Tibial artery (tissue), 4 donors: ENCODE measurements around the gene CD52.
"Not testable (repeated sequence)": the region's sequence is repeated elsewhere in the genome, so short reads cannot be mapped to it uniquely, and the experiment has no call there.

Experiments used
- DNase-seq, 2 donors: peaks; one replicate each; pipeline ENCODE4 v3.0.0-alpha.2; 2019
- H3K27ac ChIP-seq, 2 donors: fragments of 200-600 bp; sonication (generic) in 1 of 2; 1 replicate in 1 of 2; 2 replicates in 1 of 2; pipeline ENCODE4 v1.5.1; 2018 to 2019; ENCODE audit warnings: mild to moderate bottlenecking in 1 of 2
- H3K27me3 ChIP-seq, 2 donors: fragments of 200-600 bp; sonication (generic) in 1 of 2; one replicate each; pipeline versions ENCODE4 v1.5.1 to v1.6.0; 2016 to 2019
- H3K36me3 ChIP-seq, 3 donors: fragments of 200-600 bp; sonication (generic) in 2 of 3; one replicate each; pipeline ENCODE4 v1.5.1; 2016 to 2019; ENCODE audit warnings: mild to moderate bottlenecking in 2 of 3
- H3K4me1 ChIP-seq, 4 donors: fragments of 200-600 bp; sonication (generic) in 2 of 4; 1 replicate in 3 of 4; 2 replicates in 1 of 4; pipeline ENCODE4 v1.5.1; 2016 to 2019
- H3K4me3 ChIP-seq, 2 donors: fragments of 200-600 bp; sonication (generic) in 1 of 2; 1 replicate in 1 of 2; 2 replicates in 1 of 2; pipeline ENCODE4 v1.5.1; 2018 to 2019; ENCODE audit warnings: mild to moderate bottlenecking in 2 of 2
- H3K9me3 ChIP-seq, 3 donors: fragments of 200-600 bp; sonication (generic) in 1 of 3; one replicate each; pipeline ENCODE4 v1.5.1; 2016 to 2019
- CTCF ChIP-seq, 2 experiments: fragments of 200-600 bp in 1 of 2; fragments of 450-650 bp in 1 of 2; IDR thresholded peaks; one replicate each; pipeline ENCODE4 v1.5.1; 2017 to 2019; ENCODE audit warnings: antibody characterized with exemption in 2 of 2, mild to moderate bottlenecking in 1 of 2, moderate library complexity in 1 of 2
- intact Hi-C: fragments of 100-400 bp; cut with DNase I; formaldehyde crosslinking; loops from one replicate; pipeline ENCODE4 v1.15.0; 2023; ENCODE audit warnings: low total_unique reads

CD52 gene

GRCh38 chr1:26289158-26290059, 28.3 kb upstream of the CD52 start:
- no peak overlapping the region for H3K4me3 ChIP-seq
- TF ChIP-seq CTCF (IDR thresholded peaks at IDR 0.05), result no peak
- DNase-seq, result no peak
- no peak overlapping the region for H3K27ac ChIP-seq
- H3K9me3 ChIP-seq, result no peaks in the 10 kb centered on the region
- no peaks in the 10 kb centered on the region for H3K27me3 ChIP-seq
- intact Hi-C loops, result no loop called here
- H3K36me3 ChIP-seq, result no peaks in the 10 kb centered on the region
- H3K4me1 ChIP-seq, result peaks cover 0 to 14% (median 10%) of the 10 kb centered on the region in 4 donors

GRCh38 chr1:26290122-26290881, 27.5 kb upstream of the CD52 start:
- DNase-seq, result no peak
- peaks cover 0 to 9% (median 2%) of the 10 kb centered on the region in 4 donors for H3K4me1 ChIP-seq
- intact Hi-C loops, result no loop called here
- H3K27me3 ChIP-seq, result no peaks in the 10 kb centered on the region
- H3K9me3 ChIP-seq, result no peaks in the 10 kb centered on the region
- no peak overlapping the region for H3K4me3 ChIP-seq
- H3K36me3 ChIP-seq, result no peaks in the 10 kb centered on the region
- TF ChIP-seq CTCF (IDR thresholded peaks at IDR 0.05), result no peak
- no peak overlapping the region for H3K27ac ChIP-seq

GRCh38 chr1:26290882-26291261, 26.9 kb upstream of the CD52 start:
- no peak for DNase-seq
- Histone ChIP-seq H3K4me3 (no peak overlapping the region), H3K27ac (no peak overlapping the region), H3K4me1 (peaks cover 0 to 9% (median 0%) of the 10 kb centered on the region in 4 donors), H3K27me3 (no peaks in the 10 kb centered on the region), H3K36me3 (peaks cover 0 to 6% (median 0%) of the 10 kb centered on the region in 3 donors), H3K9me3 (no peaks in the 10 kb centered on the region)
- no peak for TF ChIP-seq CTCF (IDR thresholded peaks at IDR 0.05)
- intact Hi-C loops, result no loop called here

- H3K4me3 ChIP-seq, result no peak overlapping the region
- H3K27ac ChIP-seq, result no peak overlapping the region
- H3K27me3 ChIP-seq, result no peaks in the 10 kb centered on the region
- peaks cover 0 to 9% (median 0%) of the 10 kb centered on the region in 4 donors for H3K4me1 ChIP-seq
- H3K36me3 ChIP-seq, result peaks cover 0 to 11% (median 0%) of the 10 kb centered on the region in 3 donors
- intact Hi-C loops, result no loop called here
- no peak for TF ChIP-seq CTCF (IDR thresholded peaks at IDR 0.05)
- no peaks in the 10 kb centered on the region for H3K9me3 ChIP-seq
- DNase-seq, result no peak
Observed at GRCh38 chr1:26291433-26291832, 26.3 kb upstream of the CD52 start.

- H3K9me3 ChIP-seq, result no peaks in the 10 kb centered on the region
- H3K4me3 ChIP-seq, result no peak overlapping the region
- intact Hi-C loops, result no loop called here
- peaks cover 0 to 16% (median 0%) of the 10 kb centered on the region in 3 donors for H3K36me3 ChIP-seq
- no peak for TF ChIP-seq CTCF (IDR thresholded peaks at IDR 0.05)
- H3K27me3 ChIP-seq, result no peaks in the 10 kb centered on the region
- H3K4me1 ChIP-seq, result peaks cover 0 to 8% (median 0%) of the 10 kb centered on the region in 4 donors
- no peak overlapping the region for H3K27ac ChIP-seq
- DNase-seq, result no peak
Observed at GRCh38 chr1:26291939-26292338, 25.8 kb upstream of the CD52 start.

- DNase-seq, H3K9me3 ChIP-seq, H3K27me3 ChIP-seq, H3K27ac ChIP-seq, H3K4me1 ChIP-seq, H3K4me3 ChIP-seq, intact Hi-C loops: not testable (repeated sequence)
- H3K36me3 ChIP-seq, result peaks cover 0 to 19% (median 0%) of the 10 kb centered on the region in 3 donors
Observed at GRCh38 chr1:26292735-26293134, 25.0 kb upstream of the CD52 start.
